Mesendoderm (in vitro differentiated cells): Measurements from ENCODE around the gene KCNH4.
"Not testable (repeated sequence)": the region's sequence is repeated elsewhere in the genome, so short reads cannot be mapped to it uniquely, and the experiment has no call there.

Experiments
- DNase-seq: peaks from one replicate; pipeline ENCODE4 v3.0.0; 2013
- H2AK5ac ChIP-seq: 2 replicates; pipeline ENCODE4 v1.6.1; 2013; ENCODE audit warnings: low read length, inconsistent platforms
- H2BK120ac ChIP-seq: 2 replicates; pipeline ENCODE4 v1.6.1; 2013; ENCODE audit warnings: low read depth, mild to moderate bottlenecking, low read length, moderate library complexity, mixed read lengths
- H2BK15ac ChIP-seq: replicated peaks from 2 replicates; pipeline ENCODE4 v1.6.1; 2013; ENCODE audit warnings: low read depth, mild to moderate bottlenecking, moderate library complexity
- H2BK5ac ChIP-seq: 2 replicates; pipeline ENCODE4 v1.6.1; 2013; ENCODE audit warnings: low read length, inconsistent platforms
- H3K18ac ChIP-seq: 2 replicates; pipeline ENCODE4 v1.6.1; 2013; ENCODE audit warnings: mild to moderate bottlenecking, low read length, mixed read lengths
- H3K23ac ChIP-seq: one replicate; pipeline ENCODE4 v1.6.1; 2013; ENCODE audit warnings: low read length
- H3K27ac ChIP-seq: 2 replicates; pipeline ENCODE4 v1.5.1; 2013; ENCODE audit warnings: low read depth, mild to moderate bottlenecking, inconsistent platforms, low read length, moderate library complexity
- H3K27me3 ChIP-seq: 2 replicates; pipeline ENCODE4 v1.6.1; 2013; ENCODE audit warnings: low read length, control low read depth, mild to moderate bottlenecking, inconsistent platforms; ENCODE audit not compliant: insufficient read depth, poor library complexity
- H3K36me3 ChIP-seq: 2 replicates; pipeline ENCODE4 v1.6.1; 2013; ENCODE audit warnings: low read length, inconsistent platforms; ENCODE audit not compliant: control insufficient read depth, insufficient read depth
- H3K4ac ChIP-seq: one replicate; pipeline ENCODE4 v1.6.1; 2013; ENCODE audit warnings: low read depth, mild to moderate bottlenecking, low read length, moderate library complexity
- H3K4me1 ChIP-seq: 2 replicates; pipeline ENCODE4 v1.6.1; 2013; ENCODE audit warnings: low read depth, low read length, inconsistent platforms; ENCODE audit not compliant: control insufficient read depth
- H3K4me2 ChIP-seq: 2 replicates; pipeline ENCODE4 v1.6.1; 2013; ENCODE audit warnings: low read length
- H3K4me3 ChIP-seq: 2 replicates; pipeline ENCODE4 v1.5.1; 2013; ENCODE audit warnings: mild to moderate bottlenecking, low read length
- H3K56ac ChIP-seq: one replicate; pipeline ENCODE4 v1.6.1; 2013; ENCODE audit warnings: low read length
- H3K79me1 ChIP-seq: 2 replicates; pipeline ENCODE4 v1.6.1; 2013; ENCODE audit warnings: low read length, inconsistent platforms
- H3K79me2 ChIP-seq: 2 replicates; pipeline ENCODE4 v1.6.1; 2013; ENCODE audit warnings: mild to moderate bottlenecking, low read length; ENCODE audit not compliant: control insufficient read depth, insufficient read depth
- H3K9ac ChIP-seq: 2 replicates; pipeline ENCODE4 v1.6.1; 2013; ENCODE audit warnings: low read length, inconsistent platforms
- H4K5ac ChIP-seq: one replicate; pipeline ENCODE4 v1.6.1; 2013; ENCODE audit warnings: low read length
- H4K8ac ChIP-seq: one replicate; pipeline ENCODE4 v1.6.1; 2013; ENCODE audit warnings: low read depth, mild to moderate bottlenecking, control low read depth, low read length, moderate library complexity
- WGBS: extraction: QIAGEN DNeasy Blood & Tissue Kit; methylation state at CpG from one replicate; pipeline ENCODE4 v1.1.7; 2013; ENCODE audit warnings: low lambda C conversion rate, missing lambda C conversion rate; ENCODE audit not compliant: insufficient coverage; ENCODE audit errors: extremely low coverage; 5-methylcytosine and 5-hydroxymethylcytosine counted together

KCNH4 gene

GRCh38 chr17:42221886-42222745, 41.2 kb upstream of the KCNH4 start:
- Histone ChIP-seq H3K4me3 (no peak overlapping the region), H3K36me3 (peaks cover 3% of the 10 kb centered on the region), H3K79me1 (no peaks in the 10 kb centered on the region), H2BK120ac (no peak overlapping the region), H3K27ac (no peak overlapping the region), H2BK15ac (no peak overlapping the region), H3K4me2 (no peak overlapping the region), H3K4ac (no peak overlapping the region), H3K4me1 (no peaks in the 10 kb centered on the region), H4K8ac (no peak overlapping the region), H2AK5ac (no peak overlapping the region), H4K5ac (no peak overlapping the region), H3K18ac (no peak overlapping the region), H3K9ac (no peak overlapping the region), H3K23ac (no peak overlapping the region), H2BK5ac (no peak overlapping the region), H3K56ac (no peak overlapping the region), H3K27me3 (no peaks in the 10 kb centered on the region), H3K79me2 (no peaks in the 10 kb centered on the region)
- no CpG with 5 or more reads among the region's 3 CpGs for WGBS
- peak; percentile 73 for DNase-seq

- H3K4me1 ChIP-seq, H4K5ac ChIP-seq, H4K8ac ChIP-seq, H2AK5ac ChIP-seq, H2BK15ac ChIP-seq, H2BK120ac ChIP-seq, H3K4me2 ChIP-seq, DNase-seq, H3K27me3 ChIP-seq, H3K9ac ChIP-seq, H3K4ac ChIP-seq, H3K36me3 ChIP-seq, H3K79me2 ChIP-seq, H3K18ac ChIP-seq, H3K79me1 ChIP-seq, H3K23ac ChIP-seq, H2BK5ac ChIP-seq, H3K4me3 ChIP-seq, H3K56ac ChIP-seq, H3K27ac ChIP-seq: not testable (repeated sequence)
- no CpG with 5 or more reads among the region's 17 CpGs for WGBS
Measured at GRCh38 chr17:42219280-42219679, 38.3 kb upstream of the KCNH4 start.

GRCh38 chr17:42214156-42214555, 33.2 kb upstream of the KCNH4 start:
- WGBS = no CpG with 5 or more reads among the region's 2 CpGs
- H4K8ac ChIP-seq = no peak overlapping the region

DNA sequence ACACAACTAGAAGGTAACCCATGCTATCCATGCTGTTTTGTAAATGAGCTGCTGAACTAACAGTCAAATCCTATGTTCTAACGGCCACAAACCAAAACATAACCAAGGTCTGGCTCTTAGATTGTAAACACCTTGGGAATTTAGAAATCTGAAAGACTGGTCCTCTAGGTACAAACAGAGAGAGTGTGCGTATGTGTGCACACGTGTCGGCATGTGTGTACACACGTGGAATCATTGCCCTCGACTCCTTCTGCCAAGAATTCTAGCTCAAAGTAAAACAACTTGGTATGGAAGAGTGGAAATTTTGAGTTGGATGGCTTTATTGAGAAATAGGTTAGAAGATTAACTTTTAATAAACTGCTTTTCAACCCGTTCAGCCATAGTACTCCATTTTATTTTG, 31.4 kb upstream of the KCNH4 start:
- Histone ChIP-seq H2BK5ac (no peak overlapping the region), H3K36me3 (peaks cover 3% of the 10 kb centered on the region), H3K79me1 (no peaks in the 10 kb centered on the region), H4K8ac (no peak overlapping the region), H3K27me3 (no peaks in the 10 kb centered on the region), H2AK5ac (no peak overlapping the region), H3K4me3 (no peak overlapping the region), H3K18ac (no peak overlapping the region), H3K56ac (no peak overlapping the region), H3K4me2 (no peak overlapping the region), H3K9ac (no peak overlapping the region), H3K4ac (no peak overlapping the region), H3K23ac (no peak overlapping the region), H3K27ac (no peak overlapping the region), H3K79me2 (no peaks in the 10 kb centered on the region), H2BK120ac (no peak overlapping the region), H4K5ac (no peak overlapping the region), H3K4me1 (no peaks in the 10 kb centered on the region), H2BK15ac (no peak overlapping the region)
- WGBS = no CpG with 5 or more reads among the region's 7 CpGs
- no peak for DNase-seq

More at GRCh38 chr17:42214156-42214555, 33.2 kb upstream of the KCNH4 start:
- no peaks in the 10 kb centered on the region for H3K79me1 ChIP-seq
- no peak overlapping the region for H2BK15ac ChIP-seq
- no peak overlapping the region for H2BK120ac ChIP-seq
- H3K4me1 ChIP-seq = no peaks in the 10 kb centered on the region
- H3K27ac ChIP-seq = no peak overlapping the region
- no peak overlapping the region for H3K9ac ChIP-seq
- no peak overlapping the region for H3K56ac ChIP-seq
- H3K27me3 ChIP-seq = no peaks in the 10 kb centered on the region
- H3K18ac ChIP-seq = no peak overlapping the region
- no peak overlapping the region for H3K4me3 ChIP-seq
- no peak overlapping the region for H2AK5ac ChIP-seq
- no peaks in the 10 kb centered on the region for H3K79me2 ChIP-seq
- H3K36me3 ChIP-seq = peaks cover 3% of the 10 kb centered on the region
- no peak overlapping the region for H4K5ac ChIP-seq
- H3K4ac ChIP-seq = no peak overlapping the region
- no peak overlapping the region for H2BK5ac ChIP-seq
- H3K4me2 ChIP-seq = no peak overlapping the region
- H3K23ac ChIP-seq = no peak overlapping the region
- DNase-seq = no peak

DNA sequence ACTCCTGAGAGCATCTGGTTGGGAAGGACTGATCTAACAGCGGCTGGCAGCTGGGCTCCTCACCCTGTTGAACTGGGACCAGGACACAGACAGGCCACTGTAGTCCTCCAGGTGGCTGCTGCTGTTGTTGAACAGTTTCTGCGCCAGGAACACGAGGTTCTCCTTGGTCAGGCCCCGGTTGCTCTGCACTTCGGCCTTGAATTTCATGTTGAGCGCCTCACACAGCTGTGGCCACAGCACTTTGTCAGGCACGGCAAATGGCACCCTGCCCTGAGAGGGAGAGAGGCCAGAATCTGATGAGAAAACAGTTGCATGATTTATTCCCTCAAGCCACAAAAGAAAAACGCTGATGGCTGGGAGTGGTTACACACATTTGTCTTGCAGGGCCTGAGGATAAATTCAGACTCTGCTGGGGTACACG, 31.0 kb upstream of the KCNH4 start:
- H3K4ac ChIP-seq, H3K56ac ChIP-seq, H3K79me2 ChIP-seq, H2BK120ac ChIP-seq, H3K27me3 ChIP-seq, H3K4me2 ChIP-seq, H2BK15ac ChIP-seq, H2AK5ac ChIP-seq, H3K18ac ChIP-seq, DNase-seq, H3K36me3 ChIP-seq, H3K79me1 ChIP-seq, H3K4me3 ChIP-seq, H2BK5ac ChIP-seq, H4K8ac ChIP-seq, H3K4me1 ChIP-seq, H4K5ac ChIP-seq, H3K27ac ChIP-seq, H3K9ac ChIP-seq, H3K23ac ChIP-seq: not testable (repeated sequence)
- WGBS = no CpG with 5 or more reads among the region's 9 CpGs

DNA sequence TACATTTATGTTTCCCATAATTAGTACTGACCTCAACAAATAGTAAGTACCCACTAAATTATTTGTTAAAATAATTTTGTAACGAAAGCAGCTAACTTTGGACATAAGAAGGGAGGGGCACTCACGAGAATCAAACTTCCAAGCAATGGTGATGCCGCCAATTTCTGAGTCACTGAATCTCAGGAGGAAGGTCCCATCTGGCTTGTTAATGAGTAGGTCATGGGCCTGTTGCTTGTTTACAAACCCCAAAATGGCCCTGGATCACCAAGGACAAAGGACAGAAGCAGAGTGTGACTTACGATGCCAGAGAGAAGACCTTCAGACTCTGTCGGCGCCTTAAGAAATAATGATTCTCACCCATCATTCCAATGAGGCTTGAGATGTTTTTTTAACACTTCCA, 29.1 kb upstream of the KCNH4 start:
- Histone ChIP-seq H3K18ac (no peak overlapping the region), H3K23ac (no peak overlapping the region)

More for the DNA sequence above, 29.1 kb upstream of the KCNH4 start:
- WGBS = no CpG with 5 or more reads among the region's 6 CpGs
- no peak overlapping the region for H3K4me3 ChIP-seq
- no peak overlapping the region for H3K4ac ChIP-seq
- no peaks in the 10 kb centered on the region for H3K79me2 ChIP-seq
- H3K36me3 ChIP-seq = peaks cover 3% of the 10 kb centered on the region
- no peak overlapping the region for H3K56ac ChIP-seq
- H2BK15ac ChIP-seq = no peak overlapping the region
- no peak for DNase-seq
- no peak overlapping the region for H2BK120ac ChIP-seq
- H2AK5ac ChIP-seq = no peak overlapping the region
- no peaks in the 10 kb centered on the region for H3K4me1 ChIP-seq
- H3K27ac ChIP-seq = no peak overlapping the region
- H3K9ac ChIP-seq = no peak overlapping the region
- H2BK5ac ChIP-seq = no peak overlapping the region
- no peaks in the 10 kb centered on the region for H3K27me3 ChIP-seq
- H3K79me1 ChIP-seq = no peaks in the 10 kb centered on the region
- H4K5ac ChIP-seq = no peak overlapping the region
- no peak overlapping the region for H3K4me2 ChIP-seq
- no peak overlapping the region for H4K8ac ChIP-seq
